ENCODE results near the gene CNTD1. TPM values are rescaled to one million over a fixed set of nuclear protein-coding genes. Genes with fewer than 3 reads are reported as not detected.

The CNTD1 gene
- total RNA-seq, 1 experiment from 2014 or later: not detected

GRCh38 chr17:42844271-42844670 is 45.6 kb downstream of the CNTD1 start, which contains the start of gene AOC2:
Gene AOC2, plus strand, starts transcription at chr17:42844580. Its CDS starts 47 bp downstream, at chr17:42844627.
- Histone ChIP-seq H3K9me3 (ENCODE audit: low read length) (no peaks in the 10 kb centered on the region), H3K4me3 (ENCODE audit: low read length) (no peak within 1 kb of the TSS), H3K9me2 (replicated peaks; ENCODE audit: insufficient read depth, low read length) (no peaks in the 10 kb centered on the region), H4K20me1 (ENCODE audit: insufficient read depth, low read depth, low read length) (peaks cover 26% of the 10 kb centered on the region; the same call in 1 of the 2 replicates), H3K9ac (ENCODE audit: low read length) (no peak within 1 kb of the TSS), H2AFZ (ENCODE audit: low read length) (no peak within 1 kb of the TSS), H3K4me1 (ENCODE audit: low read length) (no peaks in the 10 kb centered on the region), H3K27ac (ENCODE audit: low read length) (no peak within 1 kb of the TSS), H3K79me2 (ENCODE audit: low read length) (no peaks in the 10 kb centered on the region), H3K36me3 (ENCODE audit: insufficient read depth, low read length) (peaks cover 37% of the 10 kb centered on the region), H3K4me2 (ENCODE audit: low read depth, low read length, poor library complexity, severe bottlenecking) (no peak within 1 kb of the TSS), H3K27me3 (ENCODE audit: low read length) (no peaks in the 10 kb centered on the region)
- no peak for DNase-seq

DNA sequence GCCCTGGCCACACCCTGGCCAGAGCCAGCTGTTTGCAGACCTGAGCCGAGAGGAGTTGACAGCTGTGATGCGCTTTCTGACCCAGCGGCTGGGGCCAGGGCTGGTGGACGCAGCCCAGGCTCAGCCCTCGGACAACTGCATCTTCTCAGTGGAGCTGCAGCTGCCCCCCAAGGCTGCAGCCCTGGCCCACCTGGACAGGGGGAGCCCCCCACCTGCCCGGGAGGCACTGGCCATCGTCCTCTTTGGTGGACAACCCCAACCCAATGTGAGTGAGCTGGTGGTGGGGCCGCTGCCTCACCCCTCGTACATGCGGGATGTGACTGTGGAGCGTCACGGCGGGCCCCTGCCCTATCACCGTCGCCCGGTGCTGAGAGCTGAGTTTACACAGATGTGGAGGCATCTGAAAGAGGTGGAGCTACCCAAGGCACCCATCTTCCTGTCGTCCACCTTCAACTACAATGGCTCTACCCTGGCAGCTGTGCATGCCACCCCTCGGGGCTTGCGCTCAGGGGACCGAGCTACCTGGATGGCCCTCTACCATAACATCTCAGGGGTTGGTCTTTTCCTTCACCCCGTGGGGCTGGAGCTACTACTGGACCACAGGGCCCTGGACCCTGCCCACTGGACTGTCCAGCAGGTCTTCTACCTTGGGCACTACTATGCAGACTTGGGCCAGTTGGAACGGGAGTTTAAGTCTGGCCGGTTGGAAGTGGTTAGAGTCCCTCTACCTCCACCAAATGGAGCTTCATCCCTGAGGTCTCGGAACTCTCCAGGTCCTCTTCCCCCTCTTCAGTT is 46.3 kb downstream of the CNTD1 start:
- Histone ChIP-seq H3K36me3 (ENCODE audit: insufficient read depth, low read length) (peaks cover 35% of the 10 kb centered on the region), H4K20me1 (ENCODE audit: insufficient read depth, low read depth, low read length) (peaks cover 26% of the 10 kb centered on the region; the same call in 1 of the 2 replicates)

GRCh38 chr17:42845556-42845917 is 46.9 kb downstream of the CNTD1 start:
- Histone ChIP-seq H3K9ac (ENCODE audit: low read length) (no peak overlapping the region), H2AFZ (ENCODE audit: low read length) (no peak overlapping the region), H3K9me3 (ENCODE audit: low read length) (no peaks in the 10 kb centered on the region), H3K4me3 (ENCODE audit: low read length) (no peak overlapping the region), H3K79me2 (ENCODE audit: low read length) (no peaks in the 10 kb centered on the region), H3K27ac (ENCODE audit: low read length) (no peak overlapping the region), H3K27me3 (ENCODE audit: low read length) (no peaks in the 10 kb centered on the region), H3K4me1 (ENCODE audit: low read length) (no peaks in the 10 kb centered on the region), H3K4me2 (ENCODE audit: low read depth, low read length, poor library complexity, severe bottlenecking) (no peak overlapping the region), H3K36me3 (ENCODE audit: insufficient read depth, low read length) (peaks cover 35% of the 10 kb centered on the region), H4K20me1 (ENCODE audit: insufficient read depth, low read depth, low read length) (peaks cover 26% of the 10 kb centered on the region; the same call in 1 of the 2 replicates), H3K9me2 (replicated peaks; ENCODE audit: insufficient read depth, low read length) (no peaks in the 10 kb centered on the region)
- DNase-seq: no peak

More for the DNA sequence above, 46.3 kb downstream of the CNTD1 start:
- Histone ChIP-seq H2AFZ (ENCODE audit: low read length) (no peak overlapping the region), H3K79me2 (ENCODE audit: low read length) (no peaks in the 10 kb centered on the region), H3K4me3 (ENCODE audit: low read length) (no peak overlapping the region), H3K27me3 (ENCODE audit: low read length) (no peaks in the 10 kb centered on the region), H3K9me3 (ENCODE audit: low read length) (no peaks in the 10 kb centered on the region), H3K4me2 (ENCODE audit: low read depth, low read length, poor library complexity, severe bottlenecking) (no peak overlapping the region), H3K9me2 (replicated peaks; ENCODE audit: insufficient read depth, low read length) (no peaks in the 10 kb centered on the region), H3K9ac (ENCODE audit: low read length) (no peak overlapping the region), H3K27ac (ENCODE audit: low read length) (no peak overlapping the region), H3K4me1 (ENCODE audit: low read length) (no peaks in the 10 kb centered on the region)
- no peak for DNase-seq

GRCh38 chr17:42845918-42846593 is 47.4 kb downstream of the CNTD1 start:
- H3K9me2 ChIP-seq (replicated peaks; ENCODE audit: insufficient read depth, low read length): no peaks in the 10 kb centered on the region
- no peak overlapping the region for H3K27ac ChIP-seq (ENCODE audit: low read length)
- H3K4me1 ChIP-seq (ENCODE audit: low read length): no peaks in the 10 kb centered on the region
- H3K9ac ChIP-seq (ENCODE audit: low read length): no peak overlapping the region
- H3K79me2 ChIP-seq (ENCODE audit: low read length): no peaks in the 10 kb centered on the region
- H2AFZ ChIP-seq (ENCODE audit: low read length): no peak overlapping the region
- H3K27me3 ChIP-seq (ENCODE audit: low read length): no peaks in the 10 kb centered on the region
- H4K20me1 ChIP-seq (ENCODE audit: insufficient read depth, low read depth, low read length): peaks cover 26% of the 10 kb centered on the region; the same call in 1 of the 2 replicates
- peaks cover 35% of the 10 kb centered on the region for H3K36me3 ChIP-seq (ENCODE audit: insufficient read depth, low read length)
- no peak for DNase-seq
- H3K4me3 ChIP-seq (ENCODE audit: low read length): no peak overlapping the region
- no peak overlapping the region for H3K4me2 ChIP-seq (ENCODE audit: low read depth, low read length, poor library complexity, severe bottlenecking)
- H3K9me3 ChIP-seq (ENCODE audit: low read length): no peaks in the 10 kb centered on the region

GRCh38 chr17:42846594-42847280 is 48.1 kb downstream of the CNTD1 start:
- H3K4me3 ChIP-seq (ENCODE audit: low read length): no peak overlapping the region
- H3K4me1 ChIP-seq (ENCODE audit: low read length): no peaks in the 10 kb centered on the region
- peaks cover 26% of the 10 kb centered on the region; the same call in 1 of the 2 replicates for H4K20me1 ChIP-seq (ENCODE audit: insufficient read depth, low read depth, low read length)
- no peaks in the 10 kb centered on the region for H3K9me3 ChIP-seq (ENCODE audit: low read length)
- H3K9me2 ChIP-seq (replicated peaks; ENCODE audit: insufficient read depth, low read length): no peaks in the 10 kb centered on the region
- H3K27ac ChIP-seq (ENCODE audit: low read length): no peak overlapping the region
- H3K9ac ChIP-seq (ENCODE audit: low read length): no peak overlapping the region
- DNase-seq: no peak
- no peaks in the 10 kb centered on the region for H3K79me2 ChIP-seq (ENCODE audit: low read length)
- H3K36me3 ChIP-seq (ENCODE audit: insufficient read depth, low read length): peaks cover 28% of the 10 kb centered on the region
- H2AFZ ChIP-seq (ENCODE audit: low read length): no peak overlapping the region
- H3K27me3 ChIP-seq (ENCODE audit: low read length): no peaks in the 10 kb centered on the region
- no peak overlapping the region for H3K4me2 ChIP-seq (ENCODE audit: low read depth, low read length, poor library complexity, severe bottlenecking)

DNA sequence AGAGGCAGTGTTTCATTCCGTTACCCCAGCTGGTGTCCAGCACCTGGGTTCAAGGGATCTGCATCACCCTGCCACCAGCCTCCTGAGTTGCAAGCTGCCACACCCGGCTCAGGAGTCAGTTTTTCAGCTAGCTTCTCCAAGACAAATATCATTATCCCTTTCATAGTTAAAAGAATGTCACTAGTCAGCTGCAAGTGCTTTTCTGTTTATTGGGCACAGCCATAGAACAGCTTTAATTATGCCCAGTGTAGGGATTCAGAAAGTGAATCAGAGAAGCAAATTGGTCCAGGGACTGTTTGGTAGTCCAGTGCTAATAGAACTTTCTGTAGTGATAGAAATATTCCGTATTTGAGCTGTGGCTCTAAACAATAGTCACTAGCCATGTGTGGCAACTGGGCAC is 49.4 kb downstream of the CNTD1 start:
- H3K27ac ChIP-seq (ENCODE audit: low read length): no peak overlapping the region
- no peaks in the 10 kb centered on the region for H3K9me2 ChIP-seq (replicated peaks; ENCODE audit: insufficient read depth, low read length)
- no peak overlapping the region for H3K9ac ChIP-seq (ENCODE audit: low read length)
- H3K4me3 ChIP-seq (ENCODE audit: low read length): no peak overlapping the region
- H3K9me3 ChIP-seq (ENCODE audit: low read length): no peaks in the 10 kb centered on the region
- H3K4me2 ChIP-seq (ENCODE audit: low read depth, low read length, poor library complexity, severe bottlenecking): no peak overlapping the region
- H3K27me3 ChIP-seq (ENCODE audit: low read length): no peaks in the 10 kb centered on the region
- no peaks in the 10 kb centered on the region for H3K79me2 ChIP-seq (ENCODE audit: low read length)
- H3K36me3 ChIP-seq (ENCODE audit: insufficient read depth, low read length): peaks cover 22% of the 10 kb centered on the region
- peaks cover 24% of the 10 kb centered on the region; the same call in 1 of the 2 replicates for H4K20me1 ChIP-seq (ENCODE audit: insufficient read depth, low read depth, low read length)
- H3K4me1 ChIP-seq (ENCODE audit: low read length): no peaks in the 10 kb centered on the region
- no peak overlapping the region for H2AFZ ChIP-seq (ENCODE audit: low read length)
- no peak for DNase-seq

GRCh38 chr17:42849031-42849430 is 50.4 kb downstream of the CNTD1 start:
- no peaks in the 10 kb centered on the region for H3K9me2 ChIP-seq (replicated peaks; ENCODE audit: insufficient read depth, low read length)
- H3K4me2 ChIP-seq (ENCODE audit: low read depth, low read length, poor library complexity, severe bottlenecking): no peak overlapping the region
- H3K9me3 ChIP-seq (ENCODE audit: low read length): no peaks in the 10 kb centered on the region
- no peak overlapping the region for H3K4me3 ChIP-seq (ENCODE audit: low read length)
- no peak overlapping the region for H2AFZ ChIP-seq (ENCODE audit: low read length)
- H3K79me2 ChIP-seq (ENCODE audit: low read length): no peaks in the 10 kb centered on the region
- H3K9ac ChIP-seq (ENCODE audit: low read length): no peak overlapping the region
- no peaks in the 10 kb centered on the region for H3K4me1 ChIP-seq (ENCODE audit: low read length)
- no peak for DNase-seq
- peaks cover 16% of the 10 kb centered on the region; the same call in 1 of the 2 replicates for H4K20me1 ChIP-seq (ENCODE audit: insufficient read depth, low read depth, low read length)
- no peaks in the 10 kb centered on the region for H3K27me3 ChIP-seq (ENCODE audit: low read length)
- H3K36me3 ChIP-seq (ENCODE audit: insufficient read depth, low read length): peaks cover 12% of the 10 kb centered on the region
- no peak overlapping the region for H3K27ac ChIP-seq (ENCODE audit: low read length)
